NCI-H345 treated with DMSO at 0.1 percent for 48 hours (cell line): ENCODE measurements around the gene HEG1.

Experiments used
- DNase-seq: peaks from one replicate; lab custom pipeline; 2025; ENCODE audit not compliant: unreplicated experiment; lab: John Stamatoyannopoulos, UW

HEG1 gene

GRCh38 chr3:125069968-125070745, 14.4 kb upstream of the HEG1 start:
- no peak for DNase-seq

- no peak for DNase-seq
Measured at GRCh38 chr3:125069452-125069851, 13.7 kb upstream of the HEG1 start.

DNA sequence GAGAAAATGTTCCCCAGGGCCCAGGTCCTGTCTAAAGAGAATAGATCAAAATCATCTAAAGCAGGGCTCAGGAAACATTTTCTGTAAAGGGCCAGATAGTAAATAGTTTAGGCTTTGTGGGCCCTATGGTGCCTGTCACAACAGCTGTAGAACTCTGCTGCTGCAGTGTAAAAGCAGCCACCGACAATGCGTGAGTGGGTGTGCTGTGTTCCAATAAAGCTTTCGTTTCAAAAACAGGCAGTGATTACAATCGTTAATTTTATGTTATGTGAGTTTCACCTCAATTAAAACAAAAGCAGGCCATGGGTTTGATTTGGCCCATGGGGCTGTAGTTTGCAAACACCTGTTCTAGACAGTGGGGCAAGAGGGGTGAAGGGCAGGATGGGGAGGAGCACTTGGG, 12.5 kb upstream of the HEG1 start:
- DNase-seq = no peak

DNA sequence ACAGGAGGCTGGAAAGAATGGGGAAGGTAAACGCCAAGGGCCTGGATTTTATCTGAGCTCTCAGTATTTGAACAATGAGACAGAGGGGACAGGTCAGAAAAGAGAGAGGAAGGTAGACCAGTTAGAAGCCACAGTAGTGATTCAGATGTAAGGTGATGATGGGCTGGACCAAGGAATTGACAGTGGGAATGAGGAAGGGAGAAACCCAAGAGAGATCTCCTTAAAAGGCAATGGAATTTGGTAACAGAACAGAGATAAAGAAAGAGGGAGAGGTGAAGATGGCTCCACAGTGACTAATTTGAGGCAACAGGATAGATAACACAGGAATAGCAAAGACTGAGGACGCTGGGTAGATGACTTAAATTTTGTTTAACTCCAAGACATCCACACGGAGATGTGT, 11.4 kb upstream of the HEG1 start:
- DNase-seq = no peak

DNA sequence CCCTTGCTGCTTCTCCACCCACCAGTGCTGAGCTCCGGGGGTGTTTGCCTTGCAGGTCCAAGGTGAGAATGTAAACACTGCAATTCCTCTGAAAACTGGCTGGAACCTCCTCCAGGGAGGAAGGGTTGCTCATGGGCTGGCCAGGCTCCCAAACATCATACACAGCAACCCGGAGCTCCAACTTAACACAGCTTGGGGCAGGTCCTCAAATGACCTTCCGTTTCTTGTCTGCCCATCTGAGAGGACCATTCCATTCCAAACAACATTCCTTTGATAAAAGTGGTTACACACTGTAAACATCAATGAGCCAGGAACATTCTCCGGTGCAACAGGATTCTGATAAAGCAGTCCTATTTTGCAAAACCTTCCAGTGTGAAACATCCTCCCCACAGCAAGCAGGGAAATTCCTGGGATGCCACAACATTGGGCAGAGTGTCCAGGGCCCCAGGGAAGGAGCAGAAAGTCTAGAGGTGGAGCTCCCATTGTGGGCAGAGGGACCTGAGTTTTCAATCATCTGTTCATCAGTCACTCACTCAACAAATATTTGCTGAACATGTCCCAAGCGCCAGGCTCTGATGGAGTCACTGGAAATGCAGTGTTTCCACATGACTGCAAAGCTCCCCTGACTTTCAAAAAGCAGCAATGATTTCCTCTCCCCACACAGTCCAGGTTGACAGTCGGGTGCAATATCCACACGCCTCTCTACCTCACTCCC, 7.3 kb upstream of the HEG1 start:
- DNase-seq = no peak

DNA sequence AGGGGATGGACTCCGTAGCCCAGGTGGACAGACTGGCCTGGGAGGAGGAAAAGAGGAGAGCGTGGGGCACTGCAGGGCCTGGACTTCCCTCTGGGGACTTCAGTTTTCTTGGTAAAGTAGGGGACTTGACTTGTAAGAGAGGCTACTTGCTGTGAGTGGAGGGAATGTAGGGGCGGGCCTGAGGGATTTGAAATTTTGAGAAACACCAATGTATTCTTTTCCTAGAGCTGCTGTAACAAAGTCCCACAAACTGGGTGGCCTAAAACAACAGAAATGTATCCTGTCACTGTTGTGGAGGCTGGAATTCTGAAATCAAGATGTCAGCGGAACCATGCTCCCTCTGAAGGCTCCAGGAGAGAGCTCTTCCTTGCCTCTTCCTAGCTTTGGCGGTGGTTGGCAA, 5.8 kb upstream of the HEG1 start:
- DNase-seq = no peak

GRCh38 chr3:125061170-125061569, 5.4 kb upstream of the HEG1 start:
- DNase-seq = no peak

- DNase-seq = no peak
Measured at GRCh38 chr3:125059488-125060245, 3.9 kb upstream of the HEG1 start.

DNA sequence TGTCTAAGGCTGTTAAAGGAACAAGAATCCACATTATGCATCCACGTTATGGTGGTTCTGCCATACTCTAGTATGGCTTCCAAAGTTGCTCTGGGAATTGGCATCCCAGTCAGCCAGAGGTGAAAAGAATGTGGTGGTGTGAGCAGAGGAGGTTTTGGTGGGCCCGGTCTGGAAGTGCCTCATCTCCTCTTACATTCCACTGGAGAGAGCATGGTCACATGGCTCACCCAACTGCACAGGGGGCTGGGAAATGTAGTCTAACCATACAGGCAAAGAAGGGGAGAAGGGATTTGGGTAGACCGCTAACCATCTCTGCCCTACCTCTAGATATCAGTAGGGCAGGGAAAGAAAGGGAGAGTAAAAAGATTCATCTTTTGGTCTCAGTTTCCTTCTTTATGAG, 3.2 kb upstream of the HEG1 start:
- DNase-seq = no peak

DNA sequence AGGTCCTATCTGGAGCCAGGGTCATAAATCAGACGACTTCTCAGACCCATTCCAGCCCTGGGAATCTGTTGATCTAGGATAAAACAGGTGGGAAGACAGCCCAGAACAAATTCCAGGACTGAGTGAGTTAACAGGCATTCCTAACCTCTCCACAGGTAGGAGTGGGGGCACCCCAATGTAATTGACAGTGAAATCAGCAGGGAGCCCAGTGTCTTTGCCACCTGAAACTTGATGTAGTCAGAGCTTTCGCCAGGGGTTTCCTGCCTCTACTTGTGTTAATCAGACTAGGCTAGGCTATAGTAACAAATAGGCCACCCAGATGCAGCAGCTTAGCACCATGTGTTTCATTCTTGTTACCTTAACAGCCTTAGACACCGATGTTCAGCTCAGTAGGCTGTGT, 2.7 kb upstream of the HEG1 start:
- no peak for DNase-seq

GRCh38 chr3:125057186-125057850, 1.5 kb upstream of the HEG1 start:
- no peak for DNase-seq

DNA sequence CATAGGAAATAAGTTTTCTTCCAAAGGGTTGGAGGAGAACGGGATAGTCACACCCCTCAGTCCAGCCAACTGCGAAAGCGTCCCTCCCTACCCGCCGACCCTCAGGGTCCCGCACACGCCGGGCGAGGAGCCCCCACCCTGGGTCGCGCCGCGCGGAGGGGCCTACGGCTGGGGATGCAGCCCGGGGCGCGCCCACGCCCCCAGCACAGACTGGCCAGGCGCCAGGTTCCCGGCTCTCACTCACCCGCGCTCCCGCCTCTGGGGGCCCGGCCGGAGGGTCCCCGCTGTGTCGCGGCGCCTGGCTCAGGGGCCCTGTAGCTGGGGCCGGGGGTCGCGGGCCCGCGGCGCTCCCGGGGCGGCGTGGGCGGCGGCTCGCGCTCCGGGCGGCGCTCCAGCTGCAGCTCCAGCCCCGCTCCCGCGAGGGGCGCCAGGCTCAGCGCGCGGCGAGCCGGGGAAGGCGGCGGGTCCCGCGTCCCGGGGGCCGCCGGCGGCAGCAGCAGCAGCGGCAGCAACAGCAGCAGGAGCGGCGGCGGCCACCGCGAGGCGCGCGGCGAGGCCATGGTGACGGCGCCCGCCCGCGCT, 375 bp downstream of the HEG1 start:
- no peak for DNase-seq

GRCh38 chr3:125054449-125055329, 1.1 kb downstream of the HEG1 start:
- DNase-seq = no peak

DNA sequence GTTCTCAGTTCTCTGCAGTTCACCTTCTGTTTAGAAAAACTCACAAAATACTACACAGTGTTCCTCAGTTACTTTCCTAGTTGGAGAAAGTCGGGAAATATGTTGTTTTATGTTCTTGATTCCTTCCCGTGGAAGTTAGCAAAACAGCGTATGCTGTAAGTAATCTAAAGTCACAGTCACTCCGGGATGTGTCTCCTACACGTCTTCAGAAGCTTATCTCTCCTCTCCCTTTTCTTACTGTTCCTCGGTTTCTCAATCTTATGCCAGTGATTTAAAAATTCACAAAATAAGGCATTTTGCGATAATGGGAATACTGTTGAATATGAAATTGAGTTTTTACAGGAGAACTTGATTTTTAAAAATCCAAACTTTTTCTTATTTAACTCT, 1.7 kb downstream of the HEG1 start:
- no peak for DNase-seq

GRCh38 chr3:125053304-125053699, 2.5 kb downstream of the HEG1 start:
- DNase-seq = no peak

GRCh38 chr3:125052624-125053303, 3.0 kb downstream of the HEG1 start:
- DNase-seq = peak; percentile 69

- no peak for DNase-seq
Measured at GRCh38 chr3:125051715-125052581, 3.8 kb downstream of the HEG1 start.

- DNase-seq = no peak
Measured at GRCh38 chr3:125051205-125051604, 4.6 kb downstream of the HEG1 start.
